GM21529 (cell line): ENCODE data around the gene KRTAP16-1.
"Not testable (repeated sequence)": the region's sequence is repeated elsewhere in the genome, so short reads cannot be mapped to it uniquely, and the experiment has no call there.

Experiments
- ATAC-seq: cut with Tn5 transposase; IDR thresholded peaks from one replicate; pipeline ENCODE4 v1.9.1; 2021; ENCODE audit not compliant: unreplicated experiment

Gene KRTAP16-1

DNA sequence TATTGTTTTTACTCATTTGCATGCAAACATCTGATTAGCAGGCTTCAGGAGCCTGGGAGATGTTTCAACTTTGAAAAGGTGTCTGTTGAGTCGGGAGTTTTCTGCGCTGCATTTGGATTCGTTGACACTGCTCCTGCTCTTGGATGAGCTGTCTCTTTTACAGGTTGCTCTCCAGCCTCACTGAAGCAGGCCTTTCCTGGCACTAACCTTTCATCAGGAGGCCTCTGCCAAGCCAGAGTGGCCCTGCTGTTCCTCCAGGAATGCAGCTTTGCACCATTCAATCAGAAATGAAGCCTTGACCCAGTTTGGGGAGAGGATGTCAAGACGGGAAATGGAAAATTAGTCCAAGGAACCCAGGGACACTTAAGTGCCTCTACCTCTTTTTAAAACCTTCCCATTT is 6.1 kb downstream of the KRTAP16-1 start:
- ATAC-seq, result no peak

DNA sequence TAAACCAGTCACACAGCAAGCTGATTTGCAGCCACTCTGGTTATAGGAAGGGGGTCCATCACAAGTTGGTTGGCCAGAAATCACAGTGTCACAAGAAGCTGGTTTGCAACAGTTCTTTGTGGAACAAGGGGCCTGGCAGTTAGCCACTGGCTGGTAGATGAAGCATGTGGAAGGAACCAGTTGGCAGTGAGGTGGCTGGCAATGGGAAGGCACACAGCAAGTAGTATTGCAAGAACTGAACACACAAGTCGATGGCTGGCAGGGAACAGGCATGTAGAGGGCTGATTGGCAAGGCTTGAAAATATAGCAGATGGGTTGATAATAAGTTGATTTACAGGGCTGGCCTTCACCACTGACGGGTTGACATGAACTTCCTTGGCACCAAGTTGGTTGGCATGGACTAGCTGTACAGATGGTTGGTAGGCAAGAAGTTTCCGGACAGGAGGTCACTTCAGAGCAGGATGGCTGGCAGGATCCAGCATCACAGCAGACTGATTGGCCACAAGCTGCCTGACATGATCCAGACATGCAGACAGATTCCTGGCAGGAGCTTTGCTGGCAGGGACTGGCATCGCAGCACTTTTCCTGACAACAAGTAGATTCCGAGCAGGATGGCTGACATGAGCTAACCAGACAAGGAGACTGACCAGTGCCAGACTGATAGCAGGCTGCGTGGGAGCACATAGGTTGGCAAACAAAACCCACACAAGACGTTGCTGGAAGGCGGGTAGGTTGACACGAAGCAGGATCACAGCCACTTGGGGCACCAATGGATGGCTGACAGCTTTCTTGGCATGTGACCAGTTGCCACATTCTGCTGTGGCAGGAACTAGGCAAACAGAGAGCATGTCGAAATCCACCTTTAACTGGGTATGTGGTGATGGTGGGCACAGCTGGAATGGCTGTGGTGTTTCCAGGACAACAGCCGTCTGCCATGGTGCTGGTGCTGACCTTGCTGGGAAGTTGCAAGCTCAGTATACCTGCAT is 6.9 kb downstream of the KRTAP16-1 start, which contains the start of gene KRTAP29-1:
Gene KRTAP29-1 (minus strand): TSS at position 936 of the 986 bp plus-strand sequence. CDS start 0 bp downstream, at position 936.
- no peak for ATAC-seq

DNA sequence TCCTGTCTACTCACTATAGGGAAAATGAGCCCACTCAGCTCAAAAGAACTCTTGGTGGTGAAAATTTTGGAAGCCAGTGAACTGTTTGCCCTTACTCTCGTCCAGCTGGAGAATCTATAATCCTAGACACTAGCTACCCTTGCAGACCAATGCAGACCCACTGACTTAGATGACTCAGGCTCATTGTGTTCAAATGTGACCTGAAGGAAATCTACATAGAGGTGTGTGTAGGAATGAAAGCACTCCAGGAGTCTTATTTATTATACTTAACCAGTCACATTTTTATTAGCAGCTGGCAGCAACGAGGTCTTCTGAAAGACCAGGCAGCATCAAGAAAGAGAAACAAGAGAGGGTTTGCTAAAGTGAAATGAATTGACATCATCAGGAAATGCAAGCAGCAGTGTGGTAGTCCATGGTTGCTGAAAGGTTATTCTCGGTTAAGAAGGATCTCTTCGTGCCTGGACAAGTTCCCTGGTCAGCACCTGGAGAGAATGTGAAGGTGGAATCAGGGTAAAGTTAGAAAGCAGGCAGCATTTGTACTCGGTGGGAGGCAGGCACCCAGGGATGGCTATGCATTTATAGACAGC is 7.8 kb downstream of the KRTAP16-1 start:
- ATAC-seq, result no peak

DNA sequence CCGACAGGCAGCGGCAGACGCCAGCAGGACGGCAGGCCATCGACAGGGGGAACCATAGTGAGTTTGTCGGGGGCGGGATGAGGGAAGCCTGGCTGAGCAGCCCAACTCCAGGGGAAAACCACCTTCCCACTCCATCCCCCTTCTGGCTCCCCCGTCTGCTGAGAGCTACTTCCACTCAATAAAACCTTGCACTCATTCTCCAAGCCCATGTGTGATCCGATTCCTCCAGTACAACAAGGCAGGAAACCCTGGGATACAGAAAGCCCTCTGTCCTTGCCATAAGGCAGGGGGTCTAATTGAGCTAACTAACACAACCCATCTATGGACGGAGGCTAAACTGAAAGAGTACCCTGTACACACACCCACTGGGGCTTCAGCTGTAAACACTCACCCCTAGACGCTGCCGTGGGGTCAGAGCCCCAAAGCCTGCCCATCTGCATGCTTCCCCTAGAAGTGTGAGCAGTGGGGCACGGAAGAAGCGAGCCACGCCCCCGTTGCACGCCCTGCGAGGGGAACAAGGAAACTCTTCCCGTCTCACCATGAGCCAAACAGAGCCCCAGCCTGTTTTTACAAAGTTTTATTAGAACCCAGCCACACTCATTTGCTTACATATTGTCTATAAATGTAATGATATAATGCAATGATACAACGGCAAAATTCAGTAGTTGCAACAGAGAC is 10.5 kb downstream of the KRTAP16-1 start:
- ATAC-seq, result no peak

DNA sequence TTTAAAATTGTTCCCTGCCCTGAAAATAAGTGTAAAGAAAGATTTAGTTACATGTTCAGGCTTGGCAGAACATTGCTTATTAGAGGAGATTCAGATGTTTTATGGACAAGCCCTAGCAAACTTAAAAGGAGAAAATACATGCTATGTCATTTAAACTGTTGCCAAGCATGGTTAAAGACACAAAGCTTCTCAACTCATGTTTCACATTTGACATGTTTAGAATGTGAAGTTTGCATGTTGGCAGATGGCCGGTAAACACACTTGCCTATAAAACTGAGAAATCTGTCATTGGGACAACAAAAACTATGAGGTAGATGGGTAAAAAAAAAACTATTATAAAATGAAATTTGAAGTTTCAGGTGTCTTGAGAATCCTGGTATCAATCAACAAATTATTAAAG is 12.3 kb downstream of the KRTAP16-1 start:
- no peak for ATAC-seq

DNA sequence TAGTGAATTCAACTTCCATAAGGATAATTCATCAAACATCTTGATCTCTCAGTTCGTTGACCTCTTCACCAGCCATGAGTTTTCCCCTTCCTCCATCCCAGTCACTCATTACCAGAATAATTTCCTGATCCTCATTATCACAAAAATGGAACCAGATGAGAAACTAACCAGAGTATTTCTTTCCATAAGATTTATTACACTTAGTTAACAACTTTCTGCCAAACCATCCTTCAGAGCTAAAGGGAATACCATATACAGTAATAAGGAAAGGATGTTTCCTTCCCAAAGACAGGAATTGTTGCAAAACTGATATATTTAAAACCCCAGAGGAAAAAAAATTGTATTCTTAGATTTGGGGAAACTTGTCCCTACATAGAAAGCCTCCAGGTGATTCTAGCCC is 15.1 kb downstream of the KRTAP16-1 start:
- no peak for ATAC-seq

DNA sequence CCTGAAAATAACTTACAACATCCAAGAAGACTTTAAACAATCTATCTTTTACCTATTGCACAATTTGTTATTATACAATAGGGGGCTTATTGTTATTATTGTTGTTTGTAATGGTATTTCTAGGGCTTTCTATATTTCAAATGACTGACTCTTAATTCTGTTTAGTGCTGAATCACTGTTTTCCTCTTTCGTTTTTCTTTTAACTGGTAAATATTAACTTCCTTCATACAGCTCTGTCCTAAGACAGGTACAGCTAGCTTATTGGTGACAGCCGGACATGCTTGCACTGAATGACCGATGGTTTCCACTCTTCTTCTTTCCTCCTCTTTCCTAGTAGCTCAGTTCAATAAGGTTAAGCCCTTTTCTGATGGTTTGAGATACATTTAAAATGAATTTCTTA is 22.1 kb downstream of the KRTAP16-1 start:
- ATAC-seq, result no peak

DNA sequence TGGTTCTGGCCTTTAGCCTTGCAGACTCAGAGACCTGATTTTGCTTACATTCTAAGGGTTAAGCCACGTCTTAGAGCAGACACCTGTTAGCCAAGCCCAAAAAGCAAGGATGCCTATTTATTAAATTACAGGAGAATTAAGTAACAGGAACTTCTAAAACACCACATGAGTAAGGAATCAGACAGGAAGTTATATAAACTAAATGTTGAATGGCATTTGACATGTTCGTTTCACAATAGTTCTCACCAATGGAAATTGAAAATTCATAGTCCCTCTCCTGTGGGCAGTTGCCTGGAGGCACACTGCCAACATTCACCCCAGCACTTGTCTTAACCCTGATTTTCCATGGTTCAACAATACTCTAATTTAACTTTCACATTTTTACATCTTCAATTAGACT is 24.6 kb downstream of the KRTAP16-1 start:
- no peak for ATAC-seq

DNA sequence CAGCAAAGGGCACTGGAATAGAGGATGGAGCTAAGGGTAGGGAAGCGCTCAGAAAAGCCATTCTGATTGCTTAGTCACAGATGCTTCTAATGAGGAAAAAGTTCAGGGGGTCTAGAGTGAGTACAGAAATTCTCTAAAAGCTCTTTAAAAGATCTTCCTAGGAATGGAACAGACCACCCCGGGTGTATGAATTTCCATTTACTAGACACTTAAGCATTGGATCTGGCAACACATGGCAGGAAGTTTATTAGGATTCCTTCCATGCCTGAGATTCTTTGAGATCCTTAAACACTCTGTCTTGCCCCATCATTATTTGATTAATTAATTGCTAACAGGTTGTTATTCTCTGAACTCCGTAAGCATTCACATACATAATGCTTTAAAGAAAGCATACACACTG is 25.1 kb downstream of the KRTAP16-1 start:
- ATAC-seq, result no peak

DNA sequence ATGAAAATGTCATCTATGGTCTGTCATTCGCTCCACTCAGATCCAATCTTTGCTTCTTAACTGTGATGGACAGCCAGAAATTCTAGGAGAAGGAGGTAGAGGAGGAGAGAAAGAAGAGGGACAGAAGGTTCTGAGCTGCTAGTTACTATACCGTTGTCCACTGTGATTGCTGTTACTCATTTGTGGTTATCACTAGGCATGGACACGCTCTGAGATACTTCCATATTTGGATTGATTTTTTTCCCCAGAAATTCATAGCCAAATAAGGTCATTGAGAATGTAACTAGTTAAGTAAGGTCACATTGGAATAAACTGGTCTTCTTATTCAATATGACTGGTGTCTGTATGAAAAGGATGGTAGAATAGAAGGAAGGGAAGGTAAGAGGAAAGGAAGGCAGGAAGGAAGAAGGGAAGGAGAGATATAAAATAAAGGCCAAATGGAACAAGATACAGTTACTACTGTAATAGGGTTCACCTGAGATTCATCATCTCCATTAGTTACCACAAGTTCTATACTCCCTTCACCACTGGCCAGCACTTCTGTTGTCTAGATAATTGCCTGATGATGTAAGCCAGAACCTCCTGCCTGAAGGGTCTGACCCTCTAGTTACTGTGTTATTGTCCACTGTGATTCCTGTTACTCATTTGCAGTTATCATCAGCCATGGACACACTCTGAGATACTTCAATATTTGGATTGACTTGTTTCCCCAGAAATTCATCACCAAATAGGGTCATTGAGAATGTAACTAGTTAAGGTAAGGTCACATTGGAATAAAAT is 30.7 kb downstream of the KRTAP16-1 start:
- no peak for ATAC-seq

DNA sequence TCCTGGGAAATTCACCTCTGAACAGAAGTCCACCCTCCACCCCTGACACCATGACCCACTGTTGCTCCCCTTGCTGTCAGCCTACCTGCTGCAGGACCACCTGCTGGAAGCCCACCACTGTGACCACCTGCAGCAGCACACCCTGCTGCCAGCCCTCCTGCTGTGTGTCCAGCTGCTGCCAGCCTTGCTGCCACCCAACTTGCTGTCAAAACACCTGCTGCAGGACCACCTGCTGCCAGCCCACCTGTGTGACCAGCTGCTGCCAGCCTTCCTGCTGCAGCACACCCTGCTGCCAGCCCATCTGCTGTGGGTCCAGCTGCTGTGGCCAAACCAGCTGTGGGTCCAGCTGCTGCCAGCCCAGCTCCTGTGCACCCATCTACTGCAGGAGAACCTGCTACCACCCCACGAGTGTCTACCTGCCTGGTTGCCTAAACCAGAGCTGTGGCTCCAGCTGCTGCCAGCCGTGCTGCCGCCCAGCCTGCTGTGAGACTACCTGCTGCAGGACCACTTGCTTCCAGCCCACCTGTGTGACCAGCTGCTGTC is 33.4 kb downstream of the KRTAP16-1 start, which contains the start of gene KRTAP9-7:
Gene KRTAP9-7 (plus strand): TSS at position 51 of the 543 bp plus-strand sequence. CDS start 0 bp downstream, at position 51.
- not testable (repeated sequence) for ATAC-seq

DNA sequence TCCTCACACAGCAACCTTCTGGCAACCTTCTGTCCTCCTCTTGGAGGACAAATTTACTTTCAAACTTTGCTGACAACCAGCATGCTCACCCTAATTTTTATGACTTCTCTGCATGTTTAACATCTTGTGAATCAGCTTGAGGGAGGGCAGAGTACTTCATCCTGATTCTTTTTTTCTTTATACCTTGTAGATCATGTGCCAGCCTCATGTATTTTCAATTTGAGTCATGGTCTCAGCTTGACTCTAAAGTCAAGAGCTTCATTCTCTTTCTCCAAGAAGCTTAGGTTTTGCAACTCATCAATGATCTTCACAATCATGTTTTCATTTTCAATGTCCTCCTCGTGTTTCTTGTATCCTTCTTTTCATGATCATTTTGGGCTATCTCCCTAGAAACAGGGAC is 37.3 kb downstream of the KRTAP16-1 start:
- no peak for ATAC-seq

DNA sequence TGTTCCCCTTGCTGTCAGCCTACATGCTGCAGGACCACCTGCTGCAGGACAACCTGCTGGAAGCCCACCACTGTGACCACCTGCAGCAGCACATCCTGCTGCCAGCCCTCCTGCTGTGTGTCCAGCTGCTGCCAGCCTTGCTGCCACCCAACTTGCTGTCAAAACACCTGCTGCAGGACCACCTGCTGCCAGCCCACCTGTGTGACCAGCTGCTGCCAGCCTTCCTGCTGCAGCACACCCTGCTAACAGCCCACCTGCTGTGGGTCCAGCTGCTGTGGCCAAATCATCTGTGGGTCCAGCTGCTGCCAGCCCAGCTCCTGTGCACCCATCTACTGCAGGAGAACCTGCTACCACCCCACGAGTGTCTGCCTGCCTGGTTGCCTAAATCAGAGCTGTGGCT is 37.8 kb downstream of the KRTAP16-1 start:
- ATAC-seq, result not testable (repeated sequence)

DNA sequence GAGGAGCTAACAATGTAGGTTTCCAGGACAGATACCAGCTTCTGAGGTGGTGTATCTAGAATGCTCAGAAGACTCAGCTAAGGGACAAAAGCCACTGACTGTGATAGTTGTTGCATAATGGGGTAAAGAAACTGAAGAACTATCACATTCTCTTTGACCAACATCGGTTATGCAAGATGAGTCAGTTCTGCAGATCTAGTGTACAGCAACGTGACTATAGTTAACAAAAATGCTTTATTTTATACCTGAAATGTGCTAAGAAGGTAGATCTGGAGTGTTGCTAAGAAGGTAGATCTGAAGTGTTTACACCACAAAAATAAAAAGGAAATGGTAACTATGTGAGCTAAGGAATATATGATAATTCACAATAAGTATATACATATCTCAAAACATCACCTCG is 41.4 kb downstream of the KRTAP16-1 start:
- no peak for ATAC-seq

DNA sequence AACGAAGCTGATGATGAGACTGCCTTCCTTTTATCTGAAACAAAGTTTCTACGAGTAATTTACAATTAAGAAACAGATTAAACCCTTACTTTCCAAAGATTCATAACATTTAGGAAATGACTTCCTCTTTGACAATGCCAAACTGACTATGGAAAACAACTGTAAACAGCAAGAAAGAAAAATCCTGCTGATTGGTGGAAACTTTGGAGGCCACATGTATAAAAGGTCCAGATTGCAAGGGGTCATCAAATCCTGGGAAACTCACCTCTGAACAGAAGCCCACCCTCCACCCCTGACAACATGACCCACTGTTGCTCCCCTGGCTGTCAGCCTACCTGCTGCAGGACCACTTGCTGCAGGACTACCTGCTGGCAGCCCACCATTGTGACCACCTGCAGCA is 44.0 kb downstream of the KRTAP16-1 start, which contains the start of gene KRTAP9-6:
Gene KRTAP9-6 (plus strand): TSS at position 301 of the 400 bp plus-strand sequence. CDS start 0 bp downstream, at position 301.
- ATAC-seq, result no peak

DNA sequence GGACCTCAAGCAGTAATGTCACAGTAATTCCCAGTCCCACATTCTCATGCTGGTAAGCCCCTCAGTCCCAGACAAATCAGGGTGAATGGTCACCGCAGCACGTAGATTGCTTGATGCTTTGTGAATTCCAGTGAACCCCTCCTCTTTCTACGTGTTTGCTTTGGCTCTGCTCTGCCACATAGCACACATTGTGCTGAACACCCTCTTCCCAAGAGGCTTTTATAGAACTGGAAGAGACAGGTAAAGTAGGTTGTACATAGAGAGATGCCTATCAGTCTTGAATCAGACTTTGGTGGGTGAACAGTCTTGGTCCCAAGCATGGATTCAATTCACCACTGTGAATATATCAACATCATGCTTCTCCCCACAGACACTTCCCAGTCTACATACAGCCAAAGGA is 44.5 kb downstream of the KRTAP16-1 start:
- no peak for ATAC-seq

DNA sequence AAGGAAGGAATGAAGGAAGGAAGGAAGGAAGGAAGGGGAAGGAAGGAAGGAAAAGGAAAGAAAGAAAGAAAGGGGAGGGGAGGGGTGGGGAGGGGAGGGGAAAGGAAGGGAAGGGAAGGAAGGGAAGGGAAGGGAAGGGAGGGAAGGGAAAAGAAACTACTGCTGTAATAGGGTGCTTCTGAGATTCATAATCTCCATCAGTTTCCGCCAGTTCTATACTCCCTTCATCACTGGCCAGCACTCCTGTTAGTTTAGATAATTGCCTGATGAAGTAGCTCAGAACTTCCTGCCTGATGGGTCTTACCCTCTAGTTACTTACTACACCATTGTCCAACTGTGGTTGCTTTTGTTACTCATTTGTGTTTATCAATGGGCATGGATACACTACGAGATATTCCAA is 45.9 kb downstream of the KRTAP16-1 start:
- ATAC-seq, result no peak

DNA sequence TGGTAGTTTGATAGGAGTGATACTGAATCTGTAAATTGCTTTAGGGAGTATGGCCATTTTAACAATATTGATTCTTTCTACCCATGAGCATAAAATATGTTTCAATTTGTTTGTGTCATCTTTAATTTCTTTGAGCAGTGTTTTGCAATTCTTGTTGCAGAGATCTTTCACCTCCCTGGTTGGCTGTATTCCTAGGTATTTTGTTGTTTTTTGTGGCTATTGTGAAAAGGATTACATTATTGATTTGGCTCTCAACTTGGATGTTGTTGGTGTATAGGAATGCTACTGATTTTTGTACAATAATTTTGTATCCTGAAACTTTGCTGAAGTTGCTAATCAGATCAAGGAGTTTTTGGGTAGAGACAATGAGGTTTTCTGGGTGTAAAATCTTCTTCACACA is 50.7 kb downstream of the KRTAP16-1 start:
- ATAC-seq, result no peak
